ENCODE data around the gene CELA3B.
"Not testable (repeated sequence)": the region's sequence is repeated elsewhere in the genome, so short reads cannot be mapped to it uniquely, and the experiment has no call there.

The CELA3B gene

GRCh38 chr1:21980515-21981220 lies 3.8 kb downstream of the CELA3B start:
- not testable (repeated sequence) for DNase-seq (ENCODE audit: low read depth)

- DNase-seq (ENCODE audit: low read depth): not testable (repeated sequence)
Observed at GRCh38 chr1:21981253-21981652, 4.4 kb downstream of the CELA3B start.

- not testable (repeated sequence) for DNase-seq (ENCODE audit: low read depth)
Observed at GRCh38 chr1:21982122-21982521, 5.3 kb downstream of the CELA3B start.

- DNase-seq (ENCODE audit: low read depth): not testable (repeated sequence)
Observed at GRCh38 chr1:21983539-21983938, 6.7 kb downstream of the CELA3B start.

- DNase-seq (ENCODE audit: low read depth): not testable (repeated sequence)
Observed at GRCh38 chr1:21985893-21986292, 9.1 kb downstream of the CELA3B start.

- DNase-seq (ENCODE audit: low read depth): not testable (repeated sequence)
Observed at GRCh38 chr1:21986386-21986785, 9.6 kb downstream of the CELA3B start.

- not testable (repeated sequence) for DNase-seq (ENCODE audit: low read depth)
Observed at GRCh38 chr1:21989672-21990393, 13.0 kb downstream of the CELA3B start.

GRCh38 chr1:21992186-21992585 lies 15.4 kb downstream of the CELA3B start:
- DNase-seq (ENCODE audit: low read depth): not testable (repeated sequence)

GRCh38 chr1:21994716-21995115 lies 17.9 kb downstream of the CELA3B start:
- DNase-seq (ENCODE audit: low read depth): not testable (repeated sequence)

- DNase-seq (ENCODE audit: low read depth): not testable (repeated sequence)
Observed at GRCh38 chr1:21996663-21996970, 19.8 kb downstream of the CELA3B start.

- DNase-seq (ENCODE audit: low read depth): not testable (repeated sequence)
Observed at GRCh38 chr1:21997891-21998623, 21.2 kb downstream of the CELA3B start.

- DNase-seq (ENCODE audit: low read depth): not testable (repeated sequence)
Observed at GRCh38 chr1:21998624-21999294, 21.9 kb downstream of the CELA3B start.

- DNase-seq (ENCODE audit: low read depth): not testable (repeated sequence)
Observed at GRCh38 chr1:21999645-22000044, 22.8 kb downstream of the CELA3B start.

- DNase-seq (ENCODE audit: low read depth): no peak
Observed at GRCh38 chr1:22001409-22001808, 24.6 kb downstream of the CELA3B start, which contains the start of gene CELA3A. Gene CELA3A (plus strand): TSS chr1:22001657. CDS start chr1:22001675, 18 bp downstream.

- DNase-seq (ENCODE audit: low read depth): not testable (repeated sequence)
Observed at GRCh38 chr1:22002461-22002860, 25.6 kb downstream of the CELA3B start.

- DNase-seq (ENCODE audit: low read depth): not testable (repeated sequence)
Observed at GRCh38 chr1:22002875-22003274, 26.1 kb downstream of the CELA3B start.

- DNase-seq (ENCODE audit: low read depth): not testable (repeated sequence)
Observed at GRCh38 chr1:22003959-22004358, 27.1 kb downstream of the CELA3B start.

GRCh38 chr1:22005261-22006149 lies 28.7 kb downstream of the CELA3B start:
- not testable (repeated sequence) for DNase-seq (ENCODE audit: low read depth)

- DNase-seq (ENCODE audit: low read depth): not testable (repeated sequence)
Observed at GRCh38 chr1:22006736-22007135, 29.9 kb downstream of the CELA3B start.

GRCh38 chr1:22007262-22007661 lies 30.4 kb downstream of the CELA3B start:
- DNase-seq (ENCODE audit: low read depth): not testable (repeated sequence)

- not testable (repeated sequence) for DNase-seq (ENCODE audit: low read depth)
Observed at GRCh38 chr1:22009566-22009965, 32.7 kb downstream of the CELA3B start.

All from non-pigmented ciliary epithelial cell (primary cell).